Neural cell (in vitro differentiated cells): ENCODE measurements around the gene USP6. TPM values are rescaled to one million over a fixed set of nuclear protein-coding genes. Genes with fewer than 3 reads are reported as not detected.

ENCODE experiments used
- H2AFZ ChIP-seq: fragments of 200-600, 300-800 bp; sonication (generic), shearing (Covaris generic); 2 replicates; pipeline ENCODE4 v1.6.0; 2014; ENCODE audit warnings: low read depth, mild to moderate bottlenecking, antibody characterized with exemption, low read length, moderate library complexity
- H3F3A ChIP-seq: fragments of 200-600 bp; shearing (Covaris generic); 2 replicates; pipeline ENCODE4 v1.6.1; 2016; ENCODE audit warnings: mild to moderate bottlenecking, moderate library complexity, mixed read lengths, antibody characterized with exemption, low read length; ENCODE audit not compliant: insufficient read depth, poor library complexity, severe bottlenecking
- H3K27ac ChIP-seq: fragments of 200-600, 300-800 bp; sonication (generic), shearing (Covaris generic); 2 replicates; pipeline ENCODE4 v1.5.1; 2014; ENCODE audit warnings: mild to moderate bottlenecking, low read length, moderate library complexity
- H3K27me3 ChIP-seq: fragments of 300-800, 200-600 bp; sonication (generic), shearing (Covaris generic); 2 replicates; pipeline ENCODE4 v1.6.0; 2014; ENCODE audit warnings: mild to moderate bottlenecking, low read depth, low read length, moderate library complexity; ENCODE audit not compliant: insufficient read depth
- H3K36me3 ChIP-seq: fragments of 300-800, 200-600 bp; sonication (generic), shearing (Covaris generic); 2 replicates; pipeline ENCODE4 v1.5.1; 2014; ENCODE audit warnings: mild to moderate bottlenecking, antibody characterized with exemption, low read length, moderate library complexity; ENCODE audit not compliant: insufficient read depth
- H3K4me2 ChIP-seq: fragments of 300-800, 200-600 bp; sonication (generic), shearing (Covaris generic); 2 replicates; pipeline ENCODE4 v1.6.0; 2014; ENCODE audit warnings: mild to moderate bottlenecking, low read length
- H3K4me3 ChIP-seq: fragments of 300-800, 200-600 bp; sonication (generic), shearing (Covaris generic); 2 replicates; pipeline ENCODE4 v1.5.1; 2014; ENCODE audit warnings: mild to moderate bottlenecking, low read length, moderate library complexity
- H3K79me2 ChIP-seq: fragments of 200-600 bp; shearing (Covaris generic); replicated peaks from 2 replicates; pipeline ENCODE4 v1.6.0; 2014; ENCODE audit warnings: mild to moderate bottlenecking, low read length, moderate library complexity; ENCODE audit not compliant: insufficient read depth
- H3K9ac ChIP-seq: fragments of 300-800, 200-600 bp; sonication (generic), shearing (Covaris generic); 2 replicates; pipeline ENCODE4 v1.6.1; 2016; ENCODE audit warnings: mild to moderate bottlenecking, low read length, mixed read lengths
- H3K9me2 ChIP-seq: fragments of 200-600 bp; shearing (Covaris generic); 2 replicates; pipeline ENCODE4 v1.6.1; 2016; ENCODE audit warnings: mild to moderate bottlenecking, low read length, mixed read lengths; ENCODE audit not compliant: insufficient read depth
- H3K9me3 ChIP-seq: fragments of 200-600, 300-800 bp; sonication (generic), shearing (Covaris generic); 2 replicates; pipeline ENCODE4 v1.6.1; 2016; ENCODE audit warnings: mild to moderate bottlenecking, mixed run types, low read length, moderate library complexity, mixed read lengths
- H4K20me1 ChIP-seq: fragments of 200-600 bp; shearing (Covaris generic); 2 replicates; pipeline ENCODE4 v1.6.1; 2016; ENCODE audit warnings: mild to moderate bottlenecking, mixed run types; ENCODE audit not compliant: insufficient read depth
- EP300 ChIP-seq: fragments of 450-650 bp; conservative IDR thresholded peaks from 2 replicates; pipeline ENCODE4 v1.6.1; 2014; ENCODE audit warnings: antibody characterized with exemption, mild to moderate bottlenecking, moderate library complexity; ENCODE audit not compliant: poor library complexity, severe bottlenecking
- EZH2 ChIP-seq: fragments of 200-600, 300-800 bp; shearing (Covaris generic), sonication (generic); IDR thresholded peaks from 2 replicates; pipeline ENCODE4 v1.6.1; 2014; ENCODE audit warnings: antibody characterized with exemption, low read length, borderline replicate concordance, mild to moderate bottlenecking; ENCODE audit not compliant: insufficient read depth, poor library complexity, severe bottlenecking
- MXI1 ChIP-seq: fragments of 450-650 bp; conservative IDR thresholded peaks from 2 replicates; pipeline ENCODE4 v1.6.1; 2014; ENCODE audit warnings: antibody characterized with exemption, mild to moderate bottlenecking; ENCODE audit not compliant: poor library complexity, severe bottlenecking
- POLR2AphosphoS5 ChIP-seq: IDR thresholded peaks from 2 replicates; pipeline ENCODE4 v1.6.1; 2012
- RAD21 ChIP-seq: fragments of 450-650 bp; conservative IDR thresholded peaks from 2 replicates; pipeline ENCODE4 v1.6.1; 2014; ENCODE audit warnings: antibody characterized with exemption, mild to moderate bottlenecking, moderate library complexity
- SMC3 ChIP-seq: fragments of 450-650 bp; conservative IDR thresholded peaks from 2 replicates; pipeline ENCODE4 v1.6.1; 2014; ENCODE audit warnings: antibody characterized with exemption, mild to moderate bottlenecking, moderate library complexity; ENCODE audit not compliant: poor library complexity
- TAF1 ChIP-seq: IDR thresholded peaks from 2 replicates; pipeline ENCODE4 v1.6.1; 2012; ENCODE audit warnings: low read depth
- polyA plus RNA-seq: library from polyadenylated mRNA; depleted of rRNA; stranded (reverse); fragments of >200 nt; gene quantifications from 2 replicates; pipeline ENCODE4 v1.2.3, GENCODE V29; 2014
- TF ChIP-seq, protein P1 (sequence below): fragments of 450-650 bp; IDR thresholded peaks from 2 replicates; pipeline ENCODE4 v1.5.1; 2014; ENCODE audit warnings: antibody characterized with exemption, mild to moderate bottlenecking, moderate library complexity; ENCODE audit not compliant: poor library complexity, severe bottlenecking
- TF ChIP-seq, protein P2 (sequence below): IDR thresholded peaks from 2 replicates; pipeline ENCODE4 v1.6.1; 2012; ENCODE audit warnings: borderline replicate concordance

Gene USP6
- polyA plus RNA-seq, 1 donor from 2014 or later = not detected

DNA sequence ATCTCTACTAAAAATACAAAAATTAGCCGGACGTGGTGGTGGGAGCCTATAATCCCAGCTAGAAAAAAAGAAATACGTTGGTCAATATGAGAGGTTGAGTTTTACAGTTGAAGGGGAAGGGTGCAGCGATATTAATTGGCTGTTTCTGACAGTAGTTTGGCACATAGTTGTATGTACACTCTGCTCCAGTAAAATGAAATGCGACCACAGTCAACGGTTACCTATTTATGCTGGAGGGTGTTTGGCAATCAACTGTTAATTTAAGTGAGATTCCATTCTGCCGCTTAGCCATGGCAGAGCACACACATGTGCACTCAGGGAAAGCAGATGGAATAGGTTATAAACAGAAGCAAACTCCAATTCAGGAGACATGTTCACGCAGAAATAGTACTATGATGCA is 85.2 kb downstream of the USP6 start:
- Histone ChIP-seq H4K20me1 (no peaks in the 10 kb centered on the region), H3F3A (no peaks in the 10 kb centered on the region), H3K9ac (no peak overlapping the region), H3K27ac (no peak overlapping the region), H2AFZ (no peak overlapping the region), H3K4me3 (no peak overlapping the region), H3K79me2 (no peaks in the 10 kb centered on the region), H3K9me2 (no peaks in the 10 kb centered on the region), H3K27me3 (no peaks in the 10 kb centered on the region), H3K9me3 (no peaks in the 10 kb centered on the region), H3K36me3 (no peaks in the 10 kb centered on the region), H3K4me2 (no peak overlapping the region)
- TF ChIP-seq EZH2 (no peak), TAF1 (no peak), MXI1 (no peak), EP300 (no peak), RAD21 (no peak), POLR2AphosphoS5 (no peak), SMC3 (no peak)
- TF ChIP-seq, protein P1, sequence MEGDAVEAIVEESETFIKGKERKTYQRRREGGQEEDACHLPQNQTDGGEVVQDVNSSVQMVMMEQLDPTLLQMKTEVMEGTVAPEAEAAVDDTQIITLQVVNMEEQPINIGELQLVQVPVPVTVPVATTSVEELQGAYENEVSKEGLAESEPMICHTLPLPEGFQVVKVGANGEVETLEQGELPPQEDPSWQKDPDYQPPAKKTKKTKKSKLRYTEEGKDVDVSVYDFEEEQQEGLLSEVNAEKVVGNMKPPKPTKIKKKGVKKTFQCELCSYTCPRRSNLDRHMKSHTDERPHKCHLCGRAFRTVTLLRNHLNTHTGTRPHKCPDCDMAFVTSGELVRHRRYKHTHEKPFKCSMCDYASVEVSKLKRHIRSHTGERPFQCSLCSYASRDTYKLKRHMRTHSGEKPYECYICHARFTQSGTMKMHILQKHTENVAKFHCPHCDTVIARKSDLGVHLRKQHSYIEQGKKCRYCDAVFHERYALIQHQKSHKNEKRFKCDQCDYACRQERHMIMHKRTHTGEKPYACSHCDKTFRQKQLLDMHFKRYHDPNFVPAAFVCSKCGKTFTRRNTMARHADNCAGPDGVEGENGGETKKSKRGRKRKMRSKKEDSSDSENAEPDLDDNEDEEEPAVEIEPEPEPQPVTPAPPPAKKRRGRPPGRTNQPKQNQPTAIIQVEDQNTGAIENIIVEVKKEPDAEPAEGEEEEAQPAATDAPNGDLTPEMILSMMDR = no peak
- TF ChIP-seq, protein P2, sequence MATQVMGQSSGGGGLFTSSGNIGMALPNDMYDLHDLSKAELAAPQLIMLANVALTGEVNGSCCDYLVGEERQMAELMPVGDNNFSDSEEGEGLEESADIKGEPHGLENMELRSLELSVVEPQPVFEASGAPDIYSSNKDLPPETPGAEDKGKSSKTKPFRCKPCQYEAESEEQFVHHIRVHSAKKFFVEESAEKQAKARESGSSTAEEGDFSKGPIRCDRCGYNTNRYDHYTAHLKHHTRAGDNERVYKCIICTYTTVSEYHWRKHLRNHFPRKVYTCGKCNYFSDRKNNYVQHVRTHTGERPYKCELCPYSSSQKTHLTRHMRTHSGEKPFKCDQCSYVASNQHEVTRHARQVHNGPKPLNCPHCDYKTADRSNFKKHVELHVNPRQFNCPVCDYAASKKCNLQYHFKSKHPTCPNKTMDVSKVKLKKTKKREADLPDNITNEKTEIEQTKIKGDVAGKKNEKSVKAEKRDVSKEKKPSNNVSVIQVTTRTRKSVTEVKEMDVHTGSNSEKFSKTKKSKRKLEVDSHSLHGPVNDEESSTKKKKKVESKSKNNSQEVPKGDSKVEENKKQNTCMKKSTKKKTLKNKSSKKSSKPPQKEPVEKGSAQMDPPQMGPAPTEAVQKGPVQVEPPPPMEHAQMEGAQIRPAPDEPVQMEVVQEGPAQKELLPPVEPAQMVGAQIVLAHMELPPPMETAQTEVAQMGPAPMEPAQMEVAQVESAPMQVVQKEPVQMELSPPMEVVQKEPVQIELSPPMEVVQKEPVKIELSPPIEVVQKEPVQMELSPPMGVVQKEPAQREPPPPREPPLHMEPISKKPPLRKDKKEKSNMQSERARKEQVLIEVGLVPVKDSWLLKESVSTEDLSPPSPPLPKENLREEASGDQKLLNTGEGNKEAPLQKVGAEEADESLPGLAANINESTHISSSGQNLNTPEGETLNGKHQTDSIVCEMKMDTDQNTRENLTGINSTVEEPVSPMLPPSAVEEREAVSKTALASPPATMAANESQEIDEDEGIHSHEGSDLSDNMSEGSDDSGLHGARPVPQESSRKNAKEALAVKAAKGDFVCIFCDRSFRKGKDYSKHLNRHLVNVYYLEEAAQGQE = no peak

DNA sequence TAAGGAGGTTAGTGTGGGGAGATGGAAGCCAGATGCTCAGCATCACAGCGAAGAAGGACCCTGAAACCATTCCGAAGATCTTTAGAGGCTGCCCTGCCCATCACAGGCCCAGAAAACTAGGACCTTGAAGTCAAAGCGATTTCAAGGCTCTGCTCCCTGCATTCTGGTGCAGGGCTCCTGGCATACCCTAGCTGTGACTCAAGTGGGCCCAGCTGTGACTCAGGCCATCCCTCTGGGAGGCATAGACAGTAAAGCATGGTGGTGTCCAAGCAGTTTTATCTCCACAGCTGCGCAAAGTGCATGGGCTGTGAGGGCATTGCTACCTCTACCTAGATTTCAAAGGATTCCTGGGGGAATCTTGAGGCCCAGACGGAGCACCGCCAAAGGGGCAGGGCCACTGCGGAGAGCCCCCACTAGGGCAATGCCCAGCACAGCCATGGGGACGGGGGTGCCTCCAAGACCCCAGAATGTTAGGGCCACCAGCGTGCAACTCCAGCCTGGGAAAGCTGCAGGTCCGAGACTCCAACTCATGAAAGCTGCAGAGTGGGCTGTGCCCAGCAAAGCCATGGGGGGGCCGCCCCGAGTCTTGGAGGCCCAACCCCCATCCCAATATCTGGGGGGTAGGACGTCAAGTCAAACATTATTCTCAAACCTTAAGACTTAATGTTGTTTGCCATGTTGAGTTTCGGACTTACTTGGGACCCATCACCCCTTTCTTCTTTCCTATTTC is 87.5 kb downstream of the USP6 start:
- H2AFZ ChIP-seq = no peak overlapping the region
- no peaks in the 10 kb centered on the region for H3F3A ChIP-seq
- H3K9ac ChIP-seq = no peak overlapping the region
- H3K4me2 ChIP-seq = no peak overlapping the region
- H3K9me2 ChIP-seq = no peaks in the 10 kb centered on the region
- TF ChIP-seq SMC3 (no peak), POLR2AphosphoS5 (no peak), EP300 (no peak), RAD21 (no peak), EZH2 (no peak), MXI1 (no peak), TAF1 (no peak)
- TF ChIP-seq, protein P1 = no peak
- TF ChIP-seq, protein P2 = no peak
- H4K20me1 ChIP-seq = no peaks in the 10 kb centered on the region
- H3K36me3 ChIP-seq = no peaks in the 10 kb centered on the region
- no peaks in the 10 kb centered on the region for H3K27me3 ChIP-seq
- no peaks in the 10 kb centered on the region for H3K9me3 ChIP-seq
- no peak overlapping the region for H3K27ac ChIP-seq
- no peaks in the 10 kb centered on the region for H3K79me2 ChIP-seq
- H3K4me3 ChIP-seq = no peak overlapping the region
